B cell (primary cell): Measurements from ENCODE around the gene STXBP6. TPM values are rescaled to one million over a fixed set of nuclear protein-coding genes. Genes with fewer than 3 reads are reported as not detected.

Experiments used
- ATAC-seq: fragments of 200-7000 bp; cut with Tn5 transposase; one replicate; pipeline ENCODE4 v1.10.0; 2021; ENCODE audit warnings: low read depth, mild to moderate bottlenecking, moderate number of reproducible peaks, moderate library complexity
- CTCF ChIA-PET: fragments of 350-600 bp; sonication (Branson Sonifier 250); formaldehyde crosslinking; loops from one replicate; lab custom pipeline; 2021; ENCODE audit warnings: antibody characterized with exemption, inconsistent platforms; lab: Charles Lee
- POLR2A ChIA-PET: fragments of 350-600 bp; sonication (Branson Sonifier 250); formaldehyde crosslinking; loops from one replicate; lab custom pipeline; 2021; ENCODE audit warnings: antibody characterized with exemption; lab: Charles Lee
- DNase-seq: peaks from one replicate; pipeline ENCODE4 v3.0.0; 2013
- H2AFZ ChIP-seq: 2 replicates; pipeline ENCODE4 v1.6.1; 2012; ENCODE audit warnings: mild to moderate bottlenecking, low read depth, low read length; ENCODE audit not compliant: insufficient read depth, poor library complexity, severe bottlenecking
- H3K27ac ChIP-seq, 2 donors: 1 replicate in 1 of 2; 2 replicates in 1 of 2; pipeline ENCODE4 v1.5.1; 2012 to 2013; ENCODE audit warnings: low read length in 2 of 2, mild to moderate bottlenecking in 2 of 2, moderate library complexity in 1 of 2
- H3K27me3 ChIP-seq, 4 experiments: fragments of 200-600 bp in 1 of 4; sonication (generic) in 1 of 4; replicated peaks in 1 of 4; 1 replicate in 2 of 4; 2 replicates in 2 of 4; pipeline versions ENCODE4 v1.6.1 to v1.7.0; 2013 to 2016; ENCODE audit warnings: low read length in 3 of 4, mild to moderate bottlenecking in 2 of 4, mixed read lengths in 1 of 4, moderate library complexity in 1 of 4; ENCODE audit not compliant: insufficient read depth in 4 of 4, control insufficient read depth in 3 of 4; ENCODE audit errors: control extremely low read depth in 1 of 4
- H3K36me3 ChIP-seq, 2 experiments: replicated peaks in 1 of 2; 1 replicate in 1 of 2; 2 replicates in 1 of 2; pipeline versions ENCODE4 v1.6.1 to v1.7.1; 2013; ENCODE audit warnings: low read length in 1 of 2; ENCODE audit not compliant: insufficient read depth in 2 of 2, control insufficient read depth in 1 of 2; ENCODE audit errors: control extremely low read depth in 1 of 2, extremely low read depth in 1 of 2
- H3K4me1 ChIP-seq, 2 donors: fragments of 200-600 bp in 1 of 2; sonication (generic) in 1 of 2; 1 replicate in 1 of 2; 2 replicates in 1 of 2; pipeline versions ENCODE4 v1.5.1 to v1.6.1; 2013 to 2017; ENCODE audit warnings: low read length in 2 of 2; ENCODE audit not compliant: control insufficient read depth in 2 of 2, insufficient read depth in 2 of 2
- H3K4me2 ChIP-seq: replicated peaks from 2 replicates; pipeline ENCODE3; 2012; ENCODE audit warnings: mild to moderate bottlenecking, low read depth, low read length; ENCODE audit not compliant: poor library complexity, severe bottlenecking
- H3K4me3 ChIP-seq, 5 experiments: fragments of 200-600 bp in 1 of 5; sonication (generic) in 1 of 5; 1 replicate in 3 of 5; 2 replicates in 2 of 5; pipeline versions ENCODE4 v1.5.1 to v1.7.0; 2011 to 2016; ENCODE audit warnings: low read length in 4 of 5, mild to moderate bottlenecking in 4 of 5, low read depth in 2 of 5, control low read depth in 1 of 5, moderate library complexity in 1 of 5; ENCODE audit not compliant: insufficient read depth in 1 of 5; ENCODE audit errors: control extremely low read depth in 1 of 5, extremely low read depth in 1 of 5
- H3K79me2 ChIP-seq: fragments of 200-600 bp; sonication (generic); one replicate; pipeline ENCODE4 v1.6.0; 2016; ENCODE audit warnings: low read length; ENCODE audit not compliant: control insufficient read depth, insufficient read depth
- H3K9ac ChIP-seq: fragments of 200-600 bp; sonication (generic); 2 replicates; pipeline ENCODE4 v1.6.1; 2017; ENCODE audit warnings: mild to moderate bottlenecking, low read length, moderate library complexity
- H3K9me3 ChIP-seq, 3 donors: one replicate each; pipeline versions ENCODE4 v1.6.1 to v1.7.1; 2013; ENCODE audit warnings: low read length in 2 of 3; ENCODE audit not compliant: control insufficient read depth in 2 of 3, insufficient read depth in 1 of 3; ENCODE audit errors: control extremely low read depth in 1 of 3
- H4K20me1 ChIP-seq: 2 replicates; pipeline ENCODE4 v1.6.0; 2012; ENCODE audit warnings: mild to moderate bottlenecking, low read length; ENCODE audit not compliant: insufficient read depth, control insufficient read depth, poor library complexity, severe bottlenecking
- H3K27ac Mint-ChIP-seq: one replicate; pipeline ENCODE4 v1.8.0; 2021; ENCODE audit warnings: mixed read lengths
- H3K27me3 Mint-ChIP-seq: one replicate; pipeline ENCODE4 v1.8.0; 2021; ENCODE audit warnings: mixed read lengths
- H3K4me1 Mint-ChIP-seq: one replicate; pipeline ENCODE4 v1.8.0; 2021; ENCODE audit warnings: mixed read lengths
- H3K4me3 Mint-ChIP-seq: one replicate; pipeline ENCODE4 v1.8.0; 2021; ENCODE audit warnings: mixed read lengths
- H3K9me3 Mint-ChIP-seq: one replicate; pipeline ENCODE4 v1.8.0; 2022; ENCODE audit warnings: mixed read lengths; ENCODE audit not compliant: insufficient read depth
- CTCF ChIP-seq: fragments of 200-600 bp; IDR thresholded peaks from one replicate; pipeline ENCODE4 v1.8.0; 2022; ENCODE audit warnings: antibody characterized with exemption, mild to moderate bottlenecking
- EZH2 ChIP-seq: IDR thresholded peaks from 2 replicates; pipeline ENCODE4 v1.6.1; 2012; ENCODE audit warnings: borderline replicate concordance, low read depth, mild to moderate bottlenecking, moderate library complexity, low read length; ENCODE audit not compliant: insufficient read depth, poor library complexity, severe bottlenecking
- WGBS: methylation state at CpG from one replicate; pipeline ENCODE4 v1.1.5; 2013; ENCODE audit warnings: missing lambda C conversion rate; ENCODE audit not compliant: insufficient coverage; 5-methylcytosine and 5-hydroxymethylcytosine counted together
- intact Hi-C: fragments of 100-400 bp; cut with micrococcal nuclease; formaldehyde crosslinking; loops from one replicate; pipeline ENCODE4 v1.10.0; 2022
- polyA plus RNA-seq: library from polyadenylated mRNA; depleted of rRNA; stranded (reverse); fragments of >200 nt; gene quantifications from 2 replicates; pipeline ENCODE4 v1.2.3, GENCODE V29; 2012
- total RNA-seq, 2 donors: library from RNA; stranded (reverse); fragments of 120-200 nt in 1 of 2; gene quantifications; 1 replicate in 1 of 2; 2 replicates in 1 of 2; pipeline versions ENCODE4 v1.2.3 to v1.2.4, GENCODE V29; 2013 to 2022

The STXBP6 gene
- total and polyA plus RNA-seq, 2 donors (not counting 1 experiment from before 2014, with no cell fraction given): 0.01 TPM; not detected in 1

- H3K4me2 ChIP-seq: no peak overlapping the region
- H3K9ac ChIP-seq: no peak overlapping the region
- H3K4me1 ChIP-seq: no peaks in the 10 kb centered on the region
- H3K9me3 Mint-ChIP-seq: no peaks in the 10 kb centered on the region
- POLR2A ChIA-PET: no interaction called here
- no peaks in the 10 kb centered on the region for H3K9me3 ChIP-seq
- H3K4me3 Mint-ChIP-seq: no peak overlapping the region
- H3K27me3 ChIP-seq: peaks cover 0 to 5% (median 0%) of the 10 kb centered on the region in 4 experiments
- intact Hi-C loops: no loop called here
- H3K27ac Mint-ChIP-seq: no peak overlapping the region
- no peak overlapping the region for H3K27ac ChIP-seq
- WGBS: 55% methylated on average over 1 of the region's 1 CpG
- H3K4me3 ChIP-seq: no peak overlapping the region
- no peaks in the 10 kb centered on the region for H3K79me2 ChIP-seq
- H2AFZ ChIP-seq: no peak overlapping the region
- CTCF ChIA-PET: no interaction called here
- DNase-seq (no peak), ATAC-seq (no peak)
- no peaks in the 10 kb centered on the region for H3K36me3 ChIP-seq
- H3K4me1 Mint-ChIP-seq: no peaks in the 10 kb centered on the region
- H4K20me1 ChIP-seq: no peaks in the 10 kb centered on the region
- TF ChIP-seq CTCF (no peak), EZH2 (no peak)
- H3K27me3 Mint-ChIP-seq: peaks cover 21% of the 10 kb centered on the region
These were observed 266.2 kb downstream of the STXBP6 start for GRCh38 chr14:24783791-24784190.

- no peaks in the 10 kb centered on the region for H3K36me3 ChIP-seq
- Mint-ChIP-seq H3K9me3 (no peaks in the 10 kb centered on the region), H3K27ac (no peak overlapping the region), H3K27me3 (peaks cover 9% of the 10 kb centered on the region), H3K4me3 (no peak overlapping the region), H3K4me1 (no peaks in the 10 kb centered on the region)
- POLR2A ChIA-PET: no interaction called here
- no peak overlapping the region for H3K4me3 ChIP-seq
- no peaks in the 10 kb centered on the region for H3K9me3 ChIP-seq
- DNase-seq (no peak), ATAC-seq (no peak)
- WGBS: 90% methylated on average over 5 of the region's 5 CpGs
- CTCF ChIA-PET: no interaction called here
- no peak overlapping the region for H3K4me2 ChIP-seq
- no peaks in the 10 kb centered on the region for H4K20me1 ChIP-seq
- H2AFZ ChIP-seq: no peak overlapping the region
- H3K27ac ChIP-seq: no peak overlapping the region
- no peaks in the 10 kb centered on the region for H3K27me3 ChIP-seq
- no peaks in the 10 kb centered on the region for H3K79me2 ChIP-seq
- no peak for TF ChIP-seq CTCF
- no peak for TF ChIP-seq EZH2
- intact Hi-C loops: no loop called here
- H3K4me1 ChIP-seq: no peaks in the 10 kb centered on the region
- H3K9ac ChIP-seq: no peak overlapping the region
These were observed 269.7 kb downstream of the STXBP6 start for GRCh38 chr14:24780281-24780680.
